ENCODE data around the gene COL16A1. TPM values are rescaled to one million over a fixed set of nuclear protein-coding genes. Genes with fewer than 3 reads are reported as not detected.
A peak's percentile ranks its signal among the peaks of the same experiment; 100 is the strongest.

The COL16A1 gene
- total RNA-seq, 1 experiment from 2014 or later, result 6.2 TPM

DNA sequence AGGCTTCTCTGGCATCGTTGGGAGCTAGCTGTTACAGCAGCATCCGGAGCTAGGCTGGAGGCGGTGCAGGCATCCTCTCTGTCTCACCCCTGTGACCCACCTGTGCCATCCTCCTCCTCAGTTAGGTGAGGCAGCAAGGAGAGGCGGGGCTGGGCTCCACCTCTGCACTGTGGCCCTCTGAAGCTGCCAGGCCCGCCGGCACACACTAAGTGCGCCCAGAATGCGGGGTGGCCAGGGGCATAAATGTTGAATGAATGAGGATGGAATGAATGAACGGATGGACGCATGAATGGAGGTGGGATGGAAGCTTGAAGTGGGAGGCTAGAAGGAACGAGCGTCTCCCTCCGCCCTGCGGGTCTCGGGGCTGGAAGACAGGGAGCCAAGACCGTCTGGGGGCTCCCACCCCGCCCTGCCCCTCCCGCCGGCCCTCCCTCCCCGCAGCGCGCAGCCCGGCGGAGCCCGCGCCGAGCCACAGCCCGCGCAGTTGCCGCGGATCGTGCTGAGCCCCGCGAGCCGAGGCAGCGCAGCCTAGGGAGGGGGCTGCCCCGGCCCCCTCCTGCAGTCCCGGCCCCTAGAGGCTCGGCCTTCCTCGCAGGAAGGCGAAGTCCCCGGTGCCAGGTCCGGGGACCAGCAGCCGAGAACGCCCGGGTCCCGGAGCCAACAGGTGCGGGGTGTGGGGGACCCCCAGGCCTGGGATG lies 86.5 kb downstream of the COL16A1 start, which contains the start of gene HCRTR1:
HCRTR1 (plus strand) TSS at position 472 of the 698 bp plus-strand sequence. CDS start 1,504 bp downstream, outside the sequence.
- Histone ChIP-seq H2BK20ac (ENCODE audit: low read depth, low read length, poor library complexity, severe bottlenecking) (no peak within 1 kb of the TSS), H2AFZ (ENCODE audit: low read length) (no peak within 1 kb of the TSS), H3K23ac (ENCODE audit: insufficient read length, low read depth, low read length) (no peak within 1 kb of the TSS), H3K4ac (ENCODE audit: low read depth, low read length) (no peak within 1 kb of the TSS), H3K9ac (ENCODE audit: extremely low read depth, insufficient read length, low read length) (no peak within 1 kb of the TSS), H3K27me3 (ENCODE audit: insufficient read depth, low read length) (peaks cover 11% of the 10 kb centered on the region; the same call in 1 of the 2 replicates), H3K23me2 (ENCODE audit: insufficient read length, low read depth, low read length, poor library complexity, severe bottlenecking) (peaks cover 5% of the 10 kb centered on the region), H2BK5ac (ENCODE audit: insufficient read length, low read length) (no peak within 1 kb of the TSS), H3K56ac (ENCODE audit: insufficient read length, low read depth, low read length) (no peak within 1 kb of the TSS), H3K14ac (ENCODE audit: insufficient read depth, low read length) (no peak within 1 kb of the TSS), H4K91ac (ENCODE audit: insufficient read length, low read depth, low read length) (no peak within 1 kb of the TSS), H2BK12ac (ENCODE audit: insufficient read length, low read depth, low read length) (no peak within 1 kb of the TSS), H4K8ac (replicated peaks; ENCODE audit: insufficient read length, low read depth, low read length) (no peak within 1 kb of the TSS), H3K79me2 (ENCODE audit: insufficient read depth, low read length) (no peaks in the 10 kb centered on the region), H3K27ac (ENCODE audit: insufficient read length, low read depth, low read length) (no peak within 1 kb of the TSS), H4K20me1 (ENCODE audit: control insufficient read depth, insufficient read depth, insufficient read length) (peaks cover 2% of the 10 kb centered on the region), H4K5ac (ENCODE audit: insufficient read length, low read depth, low read length) (no peak within 1 kb of the TSS), H3K79me1 (ENCODE audit: insufficient read depth, low read depth, low read length, poor library complexity, severe bottlenecking) (no peaks in the 10 kb centered on the region), H2AK5ac (ENCODE audit: insufficient read length, low read length) (no peak within 1 kb of the TSS), H3K4me2 (ENCODE audit: insufficient read depth, insufficient read length, low read length) (peak within 1 kb of the TSS; percentile 50), H3K4me1 (ENCODE audit: insufficient read depth, low read length) (no peaks in the 10 kb centered on the region), H3T11ph (ENCODE audit: low read length) (no peak within 1 kb of the TSS), H2BK120ac (ENCODE audit: low read depth, low read length, poor library complexity, severe bottlenecking) (no peak within 1 kb of the TSS), H3K9me3 (ENCODE audit: control insufficient read depth, low read depth, low read length) (no peaks in the 10 kb centered on the region), H2BK15ac (ENCODE audit: low read depth, low read length) (no peak within 1 kb of the TSS), H3K18ac (ENCODE audit: insufficient read length, low read depth, low read length) (no peak within 1 kb of the TSS)
- peak within 1 kb of the TSS; percentile 62 to 85 for H3K4me3 Mint-ChIP-seq
- WGBS (ENCODE audit: extremely low coverage, insufficient read length, low lambda C conversion rate), result no CpG with 5 or more reads among the region's 48 CpGs
- H3K27me3 Mint-ChIP-seq (ENCODE audit: low read depth), result peaks cover 46% of the 10 kb centered on the region
- no peaks in the 10 kb centered on the region; a peak in 1 of 7 replicates for H3K36me3 Mint-ChIP-seq (ENCODE audit: insufficient read depth in 1 of 3, low read depth in 3 of 3)
- TF ChIP-seq, protein P1, sequence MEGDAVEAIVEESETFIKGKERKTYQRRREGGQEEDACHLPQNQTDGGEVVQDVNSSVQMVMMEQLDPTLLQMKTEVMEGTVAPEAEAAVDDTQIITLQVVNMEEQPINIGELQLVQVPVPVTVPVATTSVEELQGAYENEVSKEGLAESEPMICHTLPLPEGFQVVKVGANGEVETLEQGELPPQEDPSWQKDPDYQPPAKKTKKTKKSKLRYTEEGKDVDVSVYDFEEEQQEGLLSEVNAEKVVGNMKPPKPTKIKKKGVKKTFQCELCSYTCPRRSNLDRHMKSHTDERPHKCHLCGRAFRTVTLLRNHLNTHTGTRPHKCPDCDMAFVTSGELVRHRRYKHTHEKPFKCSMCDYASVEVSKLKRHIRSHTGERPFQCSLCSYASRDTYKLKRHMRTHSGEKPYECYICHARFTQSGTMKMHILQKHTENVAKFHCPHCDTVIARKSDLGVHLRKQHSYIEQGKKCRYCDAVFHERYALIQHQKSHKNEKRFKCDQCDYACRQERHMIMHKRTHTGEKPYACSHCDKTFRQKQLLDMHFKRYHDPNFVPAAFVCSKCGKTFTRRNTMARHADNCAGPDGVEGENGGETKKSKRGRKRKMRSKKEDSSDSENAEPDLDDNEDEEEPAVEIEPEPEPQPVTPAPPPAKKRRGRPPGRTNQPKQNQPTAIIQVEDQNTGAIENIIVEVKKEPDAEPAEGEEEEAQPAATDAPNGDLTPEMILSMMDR (conservative IDR thresholded peaks at IDR 0.05), result no peak
- no peak within 1 kb of the TSS for H3K27ac Mint-ChIP-seq
- peaks cover 15 to 17% of the 10 kb centered on the region in 2 experiments for H3K4me1 Mint-ChIP-seq
- peak; percentile 48 for DNase-seq
- H3K9me3 Mint-ChIP-seq, result no peaks in the 10 kb centered on the region

Measured in H9 (cell line).